ENCODE results near the gene EXD3.

- TF ChIP-seq POLR2A (IDR thresholded peaks at IDR 0.05; ENCODE audit: low read length) (no peak), GATA1 (IDR thresholded peaks at IDR 0.05; ENCODE audit: low read depth, low read length) (no peak)
These were observed 41.2 kb downstream of the EXD3 start for GRCh38 chr9:137381501-137382443.
